Body of pancreas (tissue), 4 donors: ENCODE measurements around the gene SHISA4. TPM values are rescaled to one million over a fixed set of nuclear protein-coding genes. Genes with fewer than 3 reads are reported as not detected.
A peak's percentile ranks its signal among the peaks of the same experiment; 100 is the strongest.

ENCODE experiments used
- ATAC-seq: fragments of 150-250 bp; one replicate; pipeline ENCODE4 v1.9.1; 2016
- DNase-seq, 4 donors: peaks; one replicate each; pipeline ENCODE4 v3.0.0-alpha.2; 2019
- H3K27ac ChIP-seq, 4 donors: fragments of 200-600 bp; sonication (generic); 1 replicate in 3 of 4; 2 replicates in 1 of 4; pipeline versions ENCODE4 v1.5.1 to v1.6.1; 2016 to 2019; ENCODE audit warnings: mild to moderate bottlenecking in 1 of 4, mixed read lengths in 1 of 4, moderate library complexity in 1 of 4
- H3K27me3 ChIP-seq, 2 donors: fragments of 200-600 bp; sonication (generic); one replicate each; pipeline ENCODE4 v1.6.0; 2016; ENCODE audit warnings: mild to moderate bottlenecking in 1 of 2
- H3K36me3 ChIP-seq, 2 donors: fragments of 200-600 bp; sonication (generic); replicated peaks in 1 of 2; 2 replicates each; pipeline ENCODE4 v1.5.1; 2016; ENCODE audit warnings: low read depth in 2 of 2; ENCODE audit not compliant: insufficient read depth in 1 of 2
- H3K4me1 ChIP-seq: fragments of 200-600 bp; sonication (generic); one replicate; pipeline ENCODE4 v1.6.0; 2016
- H3K4me3 ChIP-seq, 2 donors: fragments of 200-600 bp; sonication (generic); 1 replicate in 1 of 2; 2 replicates in 1 of 2; pipeline ENCODE4 v1.5.1; 2016 to 2019
- H3K9me3 ChIP-seq, 3 donors: fragments of 200-600 bp; sonication (generic); 1 replicate in 2 of 3; 2 replicates in 1 of 3; pipeline ENCODE4 v1.5.1; 2016
- POLR2A ChIP-seq, 3 donors: fragments of 450-650 bp; IDR thresholded peaks; one replicate each; pipeline ENCODE4 v1.6.1; 2016; ENCODE audit warnings: antibody characterized with exemption in 3 of 3, mild to moderate bottlenecking in 2 of 3
- WGBS, 2 donors: methylation state at CpG; one replicate each; pipeline ENCODE4 v1.1.5; 2017; 5-methylcytosine and 5-hydroxymethylcytosine counted together
- intact Hi-C: fragments of 100-400 bp; cut with DNase I; formaldehyde crosslinking; loops from one replicate; pipeline ENCODE4 v1.15.1; 2023
- total RNA-seq, 2 donors: library from RNA; depleted of rRNA; stranded (reverse); fragments of >200 nt; gene quantifications; one replicate each; pipeline ENCODE4 v1.1.0, GENCODE V29; 2016
- TF ChIP-seq, protein P1 (sequence below), 7 experiments: fragments of 450-650 bp in 4 of 7; fragments of 200-600 bp in 3 of 7; sonication (generic) in 3 of 7; IDR thresholded peaks; one replicate each; pipeline ENCODE4 v1.5.1; 2016 to 2019; ENCODE audit warnings: antibody characterized with exemption in 7 of 7

The SHISA4 gene
- total RNA-seq, 2 donors from 2014 or later, result 4.6 to 8.3 TPM

DNA sequence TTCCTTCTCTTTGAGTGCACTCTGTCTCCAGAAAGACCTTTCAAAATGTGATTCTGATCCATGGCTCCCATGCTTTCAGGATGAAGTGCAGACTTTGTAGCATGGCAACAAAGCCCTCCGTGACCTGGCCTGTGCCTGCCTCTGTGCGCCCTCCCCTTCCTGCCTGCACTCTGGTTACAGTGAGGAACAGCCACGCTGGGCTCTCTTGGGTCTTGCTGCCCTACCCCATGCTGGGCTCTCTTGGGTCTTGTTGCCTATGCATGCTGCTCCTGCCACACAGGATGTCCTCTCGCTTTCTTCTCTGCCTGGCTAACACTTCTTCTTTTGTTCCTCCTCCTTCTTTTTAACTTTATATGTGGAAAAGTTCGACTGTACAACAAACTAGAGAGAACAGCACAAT is 29.6 kb downstream of the SHISA4 start:
- no peaks in the 10 kb centered on the region for H3K9me3 ChIP-seq
- no peak overlapping the region for H3K4me3 ChIP-seq
- intact Hi-C loops, result no loop called here
- H3K4me1 ChIP-seq, result no peaks in the 10 kb centered on the region
- TF ChIP-seq, protein P1, sequence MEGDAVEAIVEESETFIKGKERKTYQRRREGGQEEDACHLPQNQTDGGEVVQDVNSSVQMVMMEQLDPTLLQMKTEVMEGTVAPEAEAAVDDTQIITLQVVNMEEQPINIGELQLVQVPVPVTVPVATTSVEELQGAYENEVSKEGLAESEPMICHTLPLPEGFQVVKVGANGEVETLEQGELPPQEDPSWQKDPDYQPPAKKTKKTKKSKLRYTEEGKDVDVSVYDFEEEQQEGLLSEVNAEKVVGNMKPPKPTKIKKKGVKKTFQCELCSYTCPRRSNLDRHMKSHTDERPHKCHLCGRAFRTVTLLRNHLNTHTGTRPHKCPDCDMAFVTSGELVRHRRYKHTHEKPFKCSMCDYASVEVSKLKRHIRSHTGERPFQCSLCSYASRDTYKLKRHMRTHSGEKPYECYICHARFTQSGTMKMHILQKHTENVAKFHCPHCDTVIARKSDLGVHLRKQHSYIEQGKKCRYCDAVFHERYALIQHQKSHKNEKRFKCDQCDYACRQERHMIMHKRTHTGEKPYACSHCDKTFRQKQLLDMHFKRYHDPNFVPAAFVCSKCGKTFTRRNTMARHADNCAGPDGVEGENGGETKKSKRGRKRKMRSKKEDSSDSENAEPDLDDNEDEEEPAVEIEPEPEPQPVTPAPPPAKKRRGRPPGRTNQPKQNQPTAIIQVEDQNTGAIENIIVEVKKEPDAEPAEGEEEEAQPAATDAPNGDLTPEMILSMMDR (IDR thresholded peaks at IDR 0.05), result no peak
- no peak for TF ChIP-seq POLR2A (IDR thresholded peaks at IDR 0.05)
- DNase-seq (no peak), ATAC-seq (no peak)
- peak overlapping the region in 2 of 4 donors; percentile 30 for H3K27ac ChIP-seq
- WGBS, 2 donors, result 66 to 73% methylated on average over 5 of the region's 5 CpGs
- no peaks in the 10 kb centered on the region for H3K27me3 ChIP-seq
- no peaks in the 10 kb centered on the region for H3K36me3 ChIP-seq

DNA sequence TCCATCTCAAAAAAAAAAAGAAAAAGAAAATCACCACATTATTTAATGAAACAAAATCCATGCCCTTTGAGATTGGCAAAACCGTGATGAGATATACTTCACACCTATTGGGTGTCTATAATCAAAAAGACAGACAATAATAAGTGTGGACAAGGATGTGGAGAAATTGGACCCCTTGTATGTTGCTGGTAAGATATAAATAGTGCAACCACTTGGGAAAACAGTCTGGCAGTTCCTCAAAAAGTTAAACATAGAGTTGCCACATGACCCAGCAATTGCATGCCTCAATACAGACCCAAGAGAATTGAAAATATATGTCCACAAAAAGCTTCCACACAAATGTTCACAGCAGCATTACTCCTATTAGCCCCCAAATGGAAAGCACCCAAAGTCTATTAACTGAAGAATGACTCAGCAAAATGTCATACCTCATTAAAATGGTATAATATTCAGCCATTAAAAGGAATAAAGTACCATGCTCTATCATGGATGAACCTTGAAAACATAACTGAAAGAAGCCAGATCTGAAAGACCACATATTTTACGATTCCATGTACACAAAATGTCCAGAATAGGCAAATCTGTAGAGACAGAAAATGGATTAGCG is 33.4 kb downstream of the SHISA4 start:
- intact Hi-C loops, result no loop called here
- DNase-seq (no peak), ATAC-seq (no peak)
- no peaks in the 10 kb centered on the region for H3K4me1 ChIP-seq
- TF ChIP-seq, protein P1 (IDR thresholded peaks at IDR 0.05), result no peak
- no peak for TF ChIP-seq POLR2A (IDR thresholded peaks at IDR 0.05)
- H3K36me3 ChIP-seq, result no peaks in the 10 kb centered on the region
- H3K4me3 ChIP-seq, result no peak overlapping the region
- 76 to 82% methylated on average over 3 of the region's 3 CpGs for WGBS, 2 donors
- H3K9me3 ChIP-seq, result no peaks in the 10 kb centered on the region
- H3K27ac ChIP-seq, result no peak overlapping the region
- no peaks in the 10 kb centered on the region for H3K27me3 ChIP-seq

DNA sequence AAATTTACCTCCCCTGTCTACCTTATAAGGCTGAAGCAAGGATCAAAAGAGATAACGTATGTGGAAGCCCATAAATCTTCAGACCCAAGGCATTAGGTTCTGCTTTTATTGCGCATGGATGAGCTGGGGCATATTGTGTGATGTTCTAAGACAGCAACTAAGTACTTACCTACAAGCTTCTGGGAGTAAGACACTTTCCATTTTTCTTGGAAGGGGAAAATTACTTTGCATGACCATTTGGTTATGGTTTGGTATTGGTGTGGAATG is 36.5 kb downstream of the SHISA4 start:
- Histone ChIP-seq H3K27ac (no peak overlapping the region), H3K9me3 (no peaks in the 10 kb centered on the region), H3K36me3 (no peaks in the 10 kb centered on the region), H3K4me3 (no peak overlapping the region), H3K4me1 (no peaks in the 10 kb centered on the region), H3K27me3 (no peaks in the 10 kb centered on the region)
- WGBS, 2 donors, result 81 to 88% methylated on average over 2 of the region's 2 CpGs
- no peak for ATAC-seq
- intact Hi-C loops, result no loop called here
- no peak for DNase-seq
- no peak for TF ChIP-seq POLR2A (IDR thresholded peaks at IDR 0.05)
- TF ChIP-seq, protein P1 (IDR thresholded peaks at IDR 0.05), result no peak

DNA sequence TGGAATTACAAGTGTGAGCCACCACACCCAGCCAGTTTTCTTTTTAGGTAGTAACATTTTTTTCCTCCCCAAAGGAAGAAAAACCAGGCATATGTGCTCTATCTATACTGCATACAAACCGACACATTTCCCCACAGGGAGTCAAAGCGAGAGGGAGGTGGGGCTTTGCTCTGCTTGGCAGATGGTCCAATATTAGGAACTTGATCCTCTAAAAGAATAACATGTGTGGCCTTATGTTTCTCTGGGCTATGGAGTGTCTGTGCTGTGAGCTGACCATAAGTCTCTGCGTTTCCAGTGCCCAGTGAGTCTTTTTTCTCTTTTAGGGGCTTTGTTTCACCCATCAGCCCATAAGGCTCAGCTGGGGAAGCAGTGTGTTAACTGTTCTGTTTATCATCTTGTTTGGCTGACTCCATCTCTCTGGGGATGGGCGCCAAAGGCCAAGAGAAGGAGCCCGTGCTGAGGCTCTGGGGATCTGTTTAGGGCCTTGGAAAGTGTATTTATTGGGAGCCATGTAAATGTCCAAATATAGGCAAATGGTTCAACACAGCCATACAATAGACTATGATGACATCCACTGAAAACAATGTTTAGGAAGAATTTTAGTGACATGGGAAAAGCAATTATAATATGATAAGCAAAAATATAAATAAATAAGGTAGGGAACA is 37.4 kb downstream of the SHISA4 start:
- DNase-seq (no peak), ATAC-seq (no peak)
- H3K9me3 ChIP-seq, result no peaks in the 10 kb centered on the region
- no peaks in the 10 kb centered on the region for H3K36me3 ChIP-seq
- 77 to 82% methylated on average over 5 of the region's 5 CpGs for WGBS, 2 donors
- no peaks in the 10 kb centered on the region for H3K4me1 ChIP-seq
- TF ChIP-seq, protein P1 (IDR thresholded peaks at IDR 0.05), result no peak
- TF ChIP-seq POLR2A (IDR thresholded peaks at IDR 0.05), result no peak
- no peak overlapping the region for H3K27ac ChIP-seq
- intact Hi-C loops, result no loop called here
- H3K4me3 ChIP-seq, result no peak overlapping the region
- H3K27me3 ChIP-seq, result no peaks in the 10 kb centered on the region

DNA sequence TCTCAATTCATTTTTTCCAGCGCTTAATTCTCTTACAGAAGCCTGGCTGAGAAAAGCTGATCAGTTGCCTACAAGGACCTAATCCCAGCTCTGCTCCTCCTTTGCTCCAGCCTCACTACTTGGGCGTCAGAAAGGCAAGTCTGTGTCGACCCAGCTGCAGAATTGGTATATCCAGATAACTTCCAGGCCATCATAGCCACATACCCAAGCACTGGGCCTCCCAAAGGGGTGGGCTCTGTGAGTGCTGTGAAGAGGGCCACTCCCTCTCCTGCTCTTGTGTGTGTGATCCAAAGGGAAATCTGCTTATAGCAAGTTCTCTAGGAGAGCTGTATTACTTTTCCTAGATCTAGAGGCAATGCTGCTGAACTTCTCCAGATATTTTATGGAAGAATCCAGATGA is 39.6 kb downstream of the SHISA4 start:
- ATAC-seq, result no peak
- Histone ChIP-seq H3K4me3 (no peak overlapping the region), H3K9me3 (no peaks in the 10 kb centered on the region), H3K4me1 (no peaks in the 10 kb centered on the region), H3K36me3 (no peaks in the 10 kb centered on the region), H3K27me3 (no peaks in the 10 kb centered on the region), H3K27ac (no peak overlapping the region)
- intact Hi-C loops, result no loop called here
- no peak for DNase-seq
- 88 to 92% methylated on average over 3 of the region's 3 CpGs for WGBS, 2 donors
- TF ChIP-seq, protein P1 (IDR thresholded peaks at IDR 0.05), result no peak
- no peak for TF ChIP-seq POLR2A (IDR thresholded peaks at IDR 0.05)
